ENCODE measurements around the gene PLOD1.

PLOD1 gene

DNA sequence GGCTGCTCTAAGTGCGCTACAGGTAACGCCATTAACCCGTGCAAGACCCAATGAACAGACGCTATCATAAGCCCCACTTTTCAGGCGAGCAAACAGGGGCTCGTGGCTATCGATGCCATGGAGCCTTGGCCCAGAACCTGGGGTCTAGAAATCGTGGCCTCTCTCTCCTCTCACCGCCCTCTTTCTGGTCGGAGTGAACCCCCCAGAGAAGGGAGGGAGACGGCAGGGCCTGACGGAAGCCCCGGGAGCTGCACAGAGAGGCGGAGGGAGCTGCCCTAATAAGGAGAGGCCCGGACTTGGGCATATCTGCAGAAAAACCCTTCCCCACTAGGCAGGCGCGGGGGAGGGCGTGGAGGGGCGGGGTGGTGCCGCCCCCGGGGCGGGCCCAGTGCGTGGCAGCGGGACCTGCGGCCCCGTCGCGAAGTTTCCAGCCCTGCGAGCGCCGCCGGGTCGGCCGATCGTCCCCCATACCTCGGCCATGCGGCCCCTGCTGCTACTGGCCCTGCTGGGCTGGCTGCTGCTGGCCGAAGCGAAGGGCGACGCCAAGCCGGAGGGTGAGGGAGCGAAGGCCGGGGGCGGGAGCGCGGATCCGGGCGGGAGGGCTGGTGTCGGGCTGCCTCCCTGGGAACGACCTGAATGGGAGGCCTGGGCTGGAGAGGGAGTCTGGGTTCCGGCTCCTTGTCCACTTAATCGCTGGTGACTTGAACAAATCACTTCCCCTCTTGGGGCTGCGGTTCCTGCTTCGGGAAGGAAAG is at the start of gene PLOD1:
TSS of gene PLOD1 (plus strand) at position 416 of the 755 bp plus-strand sequence. CDS start at position 479, 63 bp downstream.
- H3K4me3 ChIP-seq (replicated peaks; ENCODE audit: low read depth, low read length) = peak within 1 kb of the TSS; percentile 76
- TF ChIP-seq, protein P1, sequence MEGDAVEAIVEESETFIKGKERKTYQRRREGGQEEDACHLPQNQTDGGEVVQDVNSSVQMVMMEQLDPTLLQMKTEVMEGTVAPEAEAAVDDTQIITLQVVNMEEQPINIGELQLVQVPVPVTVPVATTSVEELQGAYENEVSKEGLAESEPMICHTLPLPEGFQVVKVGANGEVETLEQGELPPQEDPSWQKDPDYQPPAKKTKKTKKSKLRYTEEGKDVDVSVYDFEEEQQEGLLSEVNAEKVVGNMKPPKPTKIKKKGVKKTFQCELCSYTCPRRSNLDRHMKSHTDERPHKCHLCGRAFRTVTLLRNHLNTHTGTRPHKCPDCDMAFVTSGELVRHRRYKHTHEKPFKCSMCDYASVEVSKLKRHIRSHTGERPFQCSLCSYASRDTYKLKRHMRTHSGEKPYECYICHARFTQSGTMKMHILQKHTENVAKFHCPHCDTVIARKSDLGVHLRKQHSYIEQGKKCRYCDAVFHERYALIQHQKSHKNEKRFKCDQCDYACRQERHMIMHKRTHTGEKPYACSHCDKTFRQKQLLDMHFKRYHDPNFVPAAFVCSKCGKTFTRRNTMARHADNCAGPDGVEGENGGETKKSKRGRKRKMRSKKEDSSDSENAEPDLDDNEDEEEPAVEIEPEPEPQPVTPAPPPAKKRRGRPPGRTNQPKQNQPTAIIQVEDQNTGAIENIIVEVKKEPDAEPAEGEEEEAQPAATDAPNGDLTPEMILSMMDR (IDR thresholded peaks at IDR 0.05; ENCODE audit: low read length, missing control alignments) = no peak
- peak; percentile 94 for DNase-seq (ENCODE audit: low read depth)

DNA sequence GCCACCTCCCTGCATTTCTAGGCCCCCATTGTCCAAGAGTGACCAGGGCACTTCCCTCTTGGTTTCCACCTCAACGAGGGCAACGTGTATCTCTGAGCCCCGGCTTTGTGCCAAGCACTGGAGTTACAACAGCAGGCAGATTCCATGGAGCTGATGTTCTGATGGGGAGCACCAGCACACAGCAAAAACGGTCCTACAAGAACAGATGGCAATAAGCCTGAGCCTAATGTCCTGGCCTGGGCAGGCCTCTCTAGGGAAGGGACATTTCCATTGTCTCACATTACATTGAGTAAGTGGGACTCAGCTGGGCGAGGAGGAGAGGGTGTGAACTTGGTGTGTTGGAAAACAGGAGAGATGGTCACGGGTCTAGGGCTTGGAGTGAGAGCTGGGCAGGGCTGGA is 48.6 kb upstream of the PLOD1 start:
- no peak for DNase-seq (ENCODE audit: low read depth)
- TF ChIP-seq, protein P1 (IDR thresholded peaks at IDR 0.05; ENCODE audit: low read length, missing control alignments) = no peak
- H3K4me3 ChIP-seq (replicated peaks; ENCODE audit: low read depth, low read length) = no peak overlapping the region

- no peak for DNase-seq (ENCODE audit: low read depth)
- TF ChIP-seq, protein P1 (IDR thresholded peaks at IDR 0.05; ENCODE audit: low read length, missing control alignments) = no peak
- no peak overlapping the region for H3K4me3 ChIP-seq (replicated peaks; ENCODE audit: low read depth, low read length)
Observed at GRCh38 chr1:11886986-11887665, 47.4 kb upstream of the PLOD1 start.

GRCh38 chr1:11887666-11888007 is 46.9 kb upstream of the PLOD1 start:
- TF ChIP-seq, protein P1 (IDR thresholded peaks at IDR 0.05; ENCODE audit: low read length, missing control alignments) = no peak
- DNase-seq (ENCODE audit: low read depth) = no peak
- no peak overlapping the region for H3K4me3 ChIP-seq (replicated peaks; ENCODE audit: low read depth, low read length)

- TF ChIP-seq, protein P1 (IDR thresholded peaks at IDR 0.05; ENCODE audit: low read length, missing control alignments) = no peak
- H3K4me3 ChIP-seq (replicated peaks; ENCODE audit: low read depth, low read length) = no peak overlapping the region
- DNase-seq (ENCODE audit: low read depth) = no peak
Observed at GRCh38 chr1:11888206-11888876, 46.2 kb upstream of the PLOD1 start.

DNA sequence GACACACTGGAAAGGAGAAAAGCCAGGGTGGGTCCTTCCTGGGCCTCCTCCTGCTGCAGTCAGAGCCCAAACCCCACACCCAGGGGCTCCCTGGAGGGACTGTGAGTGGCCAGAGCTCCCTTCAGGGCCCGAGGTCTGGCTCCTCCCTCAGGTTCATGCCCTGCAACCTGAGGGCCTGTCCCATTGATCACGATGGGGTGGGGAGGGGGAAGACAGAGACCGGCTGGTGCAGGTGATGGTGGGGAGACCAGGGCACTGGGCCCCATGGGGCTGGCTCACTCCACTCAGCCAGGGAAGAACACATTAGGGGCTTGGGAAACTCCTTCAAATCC is 45.7 kb upstream of the PLOD1 start:
- TF ChIP-seq, protein P1 (IDR thresholded peaks at IDR 0.05; ENCODE audit: low read length, missing control alignments) = no peak
- no peak for DNase-seq (ENCODE audit: low read depth)
- no peak overlapping the region for H3K4me3 ChIP-seq (replicated peaks; ENCODE audit: low read depth, low read length)
